Upper lobe of left lung (tissue), 6 donors: ENCODE results near the gene MOCS2. TPM values are rescaled to one million over a fixed set of nuclear protein-coding genes. Genes with fewer than 3 reads are reported as not detected.
A peak's percentile ranks its signal among the peaks of the same experiment; 100 is the strongest.

ENCODE experiments used
- ATAC-seq, 2 donors: fragments of 200-7000 bp; cut with Tn5 transposase; one replicate each; pipeline ENCODE4 v1.9.1; 2022; ENCODE audit warnings: mild to moderate bottlenecking in 2 of 2, moderate library complexity in 2 of 2; ENCODE audit not compliant: low FRiP score in 2 of 2
- DNase-seq, 2 donors: peaks; one replicate each; pipeline ENCODE4 v3.0.0-alpha.2; 2019 to 2020
- H3K27ac ChIP-seq, 4 donors: fragments of 200-600 bp; sonication (generic); one replicate each; pipeline ENCODE4 v1.5.1; 2016 to 2019
- H3K27me3 ChIP-seq, 4 donors: fragments of 200-600 bp; sonication (generic); one replicate each; pipeline ENCODE4 v1.5.1; 2017 to 2019
- H3K36me3 ChIP-seq, 4 donors: fragments of 200-600 bp; sonication (generic); one replicate each; pipeline ENCODE4 v1.5.1; 2016 to 2019
- H3K4me1 ChIP-seq, 4 donors: fragments of 200-600 bp; sonication (generic); one replicate each; pipeline ENCODE4 v1.5.1; 2018 to 2019
- H3K4me3 ChIP-seq, 4 donors: fragments of 200-600 bp; sonication (generic); one replicate each; pipeline ENCODE4 v1.5.1; 2017 to 2019; ENCODE audit warnings: mild to moderate bottlenecking in 2 of 4, moderate library complexity in 1 of 4
- H3K9me3 ChIP-seq, 4 donors: fragments of 200-600 bp; sonication (generic); one replicate each; pipeline ENCODE4 v1.5.1; 2018 to 2019
- EP300 ChIP-seq, 4 donors: sonication (generic); formaldehyde crosslinking; IDR thresholded peaks; one replicate each; pipeline ENCODE4 v1.5.1; 2017; ENCODE audit warnings: antibody characterized with exemption in 4 of 4, control low read depth in 2 of 4
- POLR2A ChIP-seq, 4 donors: fragments of 450-650 bp; IDR thresholded peaks; one replicate each; pipeline ENCODE4 v1.5.1; 2016 to 2017; ENCODE audit warnings: antibody characterized with exemption in 4 of 4, mild to moderate bottlenecking in 2 of 4
- POLR2AphosphoS5 ChIP-seq, 2 donors: sonication (generic); formaldehyde crosslinking; IDR thresholded peaks; one replicate each; pipeline ENCODE4 v1.5.1; 2017; ENCODE audit warnings: antibody characterized with exemption in 2 of 2
- WGBS, 2 donors: methylation state at CpG; one replicate each; pipeline ENCODE4 v1.1.5; 2017 to 2018; 5-methylcytosine and 5-hydroxymethylcytosine counted together
- total RNA-seq, 6 donors: library from RNA; depleted of rRNA in 4 of 6; stranded (reverse); fragments of >200 nt in 4 of 6; gene quantifications; one replicate each; pipeline versions ENCODE4 v1.1.0 to v1.2.1, GENCODE V29; 2016 to 2021
- TF ChIP-seq, protein P1 (sequence below), 6 experiments: fragments of 450-650 bp in 4 of 6; fragments of 200-600 bp in 2 of 6; sonication (generic) in 2 of 6; IDR thresholded peaks; one replicate each; pipeline ENCODE4 v1.5.1; 2016 to 2019; ENCODE audit warnings: antibody characterized with exemption in 6 of 6
- donor health status: DM: no; HTN: no; CAD: no; lungs with moderate emphysema.
- donor health status: DM: no; HTN: yes; CAD: no; lungs with severe emphysema.

MOCS2 gene
- total RNA-seq, 6 donors from 2014 or later: 21.5 to 65.7 (median 27.0) TPM

DNA sequence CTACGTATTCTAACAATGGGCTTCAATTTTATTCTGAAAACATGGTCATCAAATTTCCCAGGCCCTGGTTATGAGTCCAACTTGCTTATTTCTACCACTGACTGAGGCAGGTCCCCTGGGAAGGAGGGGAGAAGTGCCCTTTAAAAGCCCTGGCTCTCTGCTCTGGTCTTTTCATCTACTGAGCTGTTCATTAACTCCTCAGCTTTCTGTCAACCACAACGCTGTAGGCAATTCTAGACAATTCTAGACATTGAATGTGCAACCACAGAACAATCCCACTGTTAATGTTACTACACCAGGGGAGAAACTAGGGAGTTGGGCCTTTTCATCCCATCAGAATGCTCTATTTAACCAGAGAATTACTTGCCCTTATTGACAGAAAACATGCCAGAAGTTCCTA is 10.0 kb downstream of the MOCS2 start:
- no peak for DNase-seq
- Histone ChIP-seq H3K36me3 (peaks cover 0 to 64% (median 23%) of the 10 kb centered on the region in 4 donors), H3K27me3 (no peaks in the 10 kb centered on the region), H3K4me1 (no peaks in the 10 kb centered on the region), H3K4me3 (no peak overlapping the region), H3K27ac (peak overlapping the region in 1 of 4 donors; percentile 19), H3K9me3 (no peaks in the 10 kb centered on the region)
- no peak for ATAC-seq
- TF ChIP-seq POLR2AphosphoS5 (IDR thresholded peaks at IDR 0.05): no peak
- TF ChIP-seq, protein P1, sequence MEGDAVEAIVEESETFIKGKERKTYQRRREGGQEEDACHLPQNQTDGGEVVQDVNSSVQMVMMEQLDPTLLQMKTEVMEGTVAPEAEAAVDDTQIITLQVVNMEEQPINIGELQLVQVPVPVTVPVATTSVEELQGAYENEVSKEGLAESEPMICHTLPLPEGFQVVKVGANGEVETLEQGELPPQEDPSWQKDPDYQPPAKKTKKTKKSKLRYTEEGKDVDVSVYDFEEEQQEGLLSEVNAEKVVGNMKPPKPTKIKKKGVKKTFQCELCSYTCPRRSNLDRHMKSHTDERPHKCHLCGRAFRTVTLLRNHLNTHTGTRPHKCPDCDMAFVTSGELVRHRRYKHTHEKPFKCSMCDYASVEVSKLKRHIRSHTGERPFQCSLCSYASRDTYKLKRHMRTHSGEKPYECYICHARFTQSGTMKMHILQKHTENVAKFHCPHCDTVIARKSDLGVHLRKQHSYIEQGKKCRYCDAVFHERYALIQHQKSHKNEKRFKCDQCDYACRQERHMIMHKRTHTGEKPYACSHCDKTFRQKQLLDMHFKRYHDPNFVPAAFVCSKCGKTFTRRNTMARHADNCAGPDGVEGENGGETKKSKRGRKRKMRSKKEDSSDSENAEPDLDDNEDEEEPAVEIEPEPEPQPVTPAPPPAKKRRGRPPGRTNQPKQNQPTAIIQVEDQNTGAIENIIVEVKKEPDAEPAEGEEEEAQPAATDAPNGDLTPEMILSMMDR (IDR thresholded peaks at IDR 0.05): no peak
- no peak for TF ChIP-seq POLR2A (IDR thresholded peaks at IDR 0.05)
- no peak for TF ChIP-seq EP300 (IDR thresholded peaks at IDR 0.05)
- WGBS, 2 donors: 78 to 84% methylated on average over 2 of the region's 2 CpGs

DNA sequence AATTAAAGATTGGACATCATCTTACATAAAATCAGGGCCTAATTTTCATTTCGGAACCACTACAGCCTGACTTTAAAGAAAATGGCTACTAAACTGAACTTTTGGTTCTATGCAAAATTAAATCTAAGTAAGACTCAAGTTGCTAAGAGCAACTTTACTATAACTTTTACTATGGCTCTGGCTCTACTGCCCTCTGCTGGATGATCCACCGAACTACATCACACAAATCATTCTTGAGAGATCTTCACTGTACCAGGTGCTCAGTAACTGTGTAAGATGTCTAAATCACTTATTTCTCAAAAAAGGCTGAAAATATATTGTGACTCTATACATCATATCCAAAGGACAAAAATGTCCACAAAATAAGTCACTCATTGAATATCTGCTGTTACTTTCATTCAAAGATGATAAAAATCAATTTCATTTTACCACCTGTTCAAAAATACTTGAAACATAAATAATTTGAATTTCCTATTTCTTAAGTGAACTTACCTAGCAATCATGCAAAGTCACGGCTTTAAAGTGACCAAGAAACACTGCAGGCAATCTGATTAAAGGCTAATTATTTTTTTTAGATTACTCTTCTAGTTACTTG is 13.5 kb downstream of the MOCS2 start:
- no peaks in the 10 kb centered on the region for H3K9me3 ChIP-seq
- 13 to 28% methylated on average over 3 of the region's 3 CpGs for WGBS, 2 donors
- ATAC-seq (peak; percentile 76 to 86), DNase-seq (peak in 1 of 2 donors; percentile 45)
- no peak overlapping the region for H3K27ac ChIP-seq
- no peak for TF ChIP-seq EP300 (IDR thresholded peaks at IDR 0.05)
- TF ChIP-seq POLR2AphosphoS5 (IDR thresholded peaks at IDR 0.05): no peak
- TF ChIP-seq, protein P1 (IDR thresholded peaks at IDR 0.05): peak; percentile 66 to 83 (median 78)
- no peak for TF ChIP-seq POLR2A (IDR thresholded peaks at IDR 0.05)
- H3K4me3 ChIP-seq: no peak overlapping the region
- H3K27me3 ChIP-seq: no peaks in the 10 kb centered on the region
- H3K36me3 ChIP-seq: peaks cover 0 to 50% (median 20%) of the 10 kb centered on the region in 4 donors
- peaks cover 0 to 4% (median 0%) of the 10 kb centered on the region in 4 donors for H3K4me1 ChIP-seq

DNA sequence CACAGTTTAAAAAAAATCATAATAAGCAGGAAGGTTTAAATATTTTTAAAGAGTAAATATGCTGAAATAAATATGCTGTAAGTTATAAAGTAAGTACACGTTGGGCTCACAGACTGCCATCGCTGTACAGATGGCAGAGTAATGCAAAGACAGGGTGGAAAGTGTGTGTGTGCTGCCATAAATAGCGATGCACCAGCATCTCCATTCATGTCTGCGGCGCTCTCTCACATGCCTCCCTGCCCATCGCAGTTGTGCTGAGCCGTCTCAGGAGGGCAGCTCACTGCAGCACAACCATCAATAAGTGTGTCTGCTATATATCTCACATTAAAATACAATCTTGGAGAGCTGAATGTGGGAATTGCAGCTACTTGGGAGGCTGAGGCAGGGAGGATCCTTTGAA is 14.3 kb downstream of the MOCS2 start:
- H3K27ac ChIP-seq: no peak overlapping the region
- TF ChIP-seq EP300 (IDR thresholded peaks at IDR 0.05) (no peak), POLR2A (IDR thresholded peaks at IDR 0.05) (no peak), POLR2AphosphoS5 (IDR thresholded peaks at IDR 0.05) (no peak)
- TF ChIP-seq, protein P1 (IDR thresholded peaks at IDR 0.05): no peak
- no peak overlapping the region for H3K4me3 ChIP-seq
- DNase-seq: no peak
- no peak for ATAC-seq
- WGBS, 2 donors: 88 to 92% methylated on average over 7 of the region's 7 CpGs
- no peaks in the 10 kb centered on the region for H3K9me3 ChIP-seq
- peaks cover 0 to 43% (median 18%) of the 10 kb centered on the region in 4 donors for H3K36me3 ChIP-seq
- H3K4me1 ChIP-seq: peaks cover 0 to 5% (median 0%) of the 10 kb centered on the region in 4 donors
- no peaks in the 10 kb centered on the region for H3K27me3 ChIP-seq

DNA sequence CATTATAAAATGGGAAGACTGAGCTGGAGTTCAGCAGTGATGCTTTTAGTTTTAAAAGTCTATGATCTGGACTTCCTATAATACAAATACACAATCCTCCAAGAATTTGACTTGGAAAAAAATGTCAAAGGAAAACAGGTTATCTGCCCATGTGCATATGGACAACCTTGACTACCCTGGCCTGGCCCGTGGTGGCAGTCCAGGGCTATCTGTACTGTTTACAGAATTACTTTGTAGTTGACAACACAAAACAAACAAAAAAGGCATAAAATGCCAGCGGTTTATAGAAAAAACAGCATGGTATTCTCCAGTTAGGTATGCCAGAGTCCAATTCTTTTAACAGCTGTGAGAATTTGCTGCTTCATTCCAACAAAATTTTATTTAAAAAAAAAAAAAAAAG is 17.3 kb downstream of the MOCS2 start:
- H3K27ac ChIP-seq: no peak overlapping the region
- 67 to 80% methylated on average over 2 of the region's 2 CpGs for WGBS, 2 donors
- ATAC-seq: no peak
- no peaks in the 10 kb centered on the region for H3K27me3 ChIP-seq
- no peak for TF ChIP-seq POLR2A (IDR thresholded peaks at IDR 0.05)
- no peaks in the 10 kb centered on the region for H3K9me3 ChIP-seq
- H3K4me1 ChIP-seq: peaks cover 0 to 5% (median 0%) of the 10 kb centered on the region in 4 donors
- DNase-seq: no peak
- peaks cover 0 to 27% (median 4%) of the 10 kb centered on the region in 4 donors for H3K36me3 ChIP-seq
- H3K4me3 ChIP-seq: no peak overlapping the region

DNA sequence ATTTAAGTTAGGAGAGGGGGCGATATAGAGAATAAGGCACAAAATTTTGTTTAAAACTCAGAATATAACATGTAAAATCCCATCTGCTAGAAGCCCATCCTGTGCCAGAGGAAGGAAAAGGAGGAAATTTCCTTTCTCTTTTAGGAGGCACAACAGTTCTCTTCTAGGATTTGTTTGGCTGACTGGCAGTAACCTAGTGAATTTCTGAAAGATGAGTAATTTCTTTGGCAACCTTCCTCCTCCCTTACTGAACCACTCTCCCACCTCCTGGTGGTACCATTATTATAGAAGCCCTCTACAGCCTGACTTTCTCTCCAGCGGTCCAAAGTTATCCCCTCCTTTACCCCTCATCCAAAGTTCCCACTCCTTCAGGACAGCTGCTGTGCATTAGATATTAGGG is 18.3 kb downstream of the MOCS2 start:
- Histone ChIP-seq H3K27ac (no peak overlapping the region), H3K27me3 (no peaks in the 10 kb centered on the region), H3K4me3 (no peak overlapping the region), H3K9me3 (no peaks in the 10 kb centered on the region), H3K36me3 (peaks cover 0 to 32% (median 3%) of the 10 kb centered on the region in 4 donors), H3K4me1 (peaks cover 0 to 5% (median 0%) of the 10 kb centered on the region in 4 donors)
- no peak for TF ChIP-seq EP300 (IDR thresholded peaks at IDR 0.05)
- TF ChIP-seq, protein P1 (IDR thresholded peaks at IDR 0.05): no peak
- no peak for TF ChIP-seq POLR2A (IDR thresholded peaks at IDR 0.05)
- no peak for TF ChIP-seq POLR2AphosphoS5 (IDR thresholded peaks at IDR 0.05)
- DNase-seq (no peak), ATAC-seq (no peak)
- 86 to 93% methylated on average over 2 of the region's 2 CpGs for WGBS, 2 donors
